ENCODE data around the gene PIAS4. TPM values are rescaled to one million over a fixed set of nuclear protein-coding genes. Genes with fewer than 3 reads are reported as not detected.

PIAS4 gene
- polyA plus RNA-seq, 4 donors: 33.5 to 39.4 (median 38.1) TPM

DNA sequence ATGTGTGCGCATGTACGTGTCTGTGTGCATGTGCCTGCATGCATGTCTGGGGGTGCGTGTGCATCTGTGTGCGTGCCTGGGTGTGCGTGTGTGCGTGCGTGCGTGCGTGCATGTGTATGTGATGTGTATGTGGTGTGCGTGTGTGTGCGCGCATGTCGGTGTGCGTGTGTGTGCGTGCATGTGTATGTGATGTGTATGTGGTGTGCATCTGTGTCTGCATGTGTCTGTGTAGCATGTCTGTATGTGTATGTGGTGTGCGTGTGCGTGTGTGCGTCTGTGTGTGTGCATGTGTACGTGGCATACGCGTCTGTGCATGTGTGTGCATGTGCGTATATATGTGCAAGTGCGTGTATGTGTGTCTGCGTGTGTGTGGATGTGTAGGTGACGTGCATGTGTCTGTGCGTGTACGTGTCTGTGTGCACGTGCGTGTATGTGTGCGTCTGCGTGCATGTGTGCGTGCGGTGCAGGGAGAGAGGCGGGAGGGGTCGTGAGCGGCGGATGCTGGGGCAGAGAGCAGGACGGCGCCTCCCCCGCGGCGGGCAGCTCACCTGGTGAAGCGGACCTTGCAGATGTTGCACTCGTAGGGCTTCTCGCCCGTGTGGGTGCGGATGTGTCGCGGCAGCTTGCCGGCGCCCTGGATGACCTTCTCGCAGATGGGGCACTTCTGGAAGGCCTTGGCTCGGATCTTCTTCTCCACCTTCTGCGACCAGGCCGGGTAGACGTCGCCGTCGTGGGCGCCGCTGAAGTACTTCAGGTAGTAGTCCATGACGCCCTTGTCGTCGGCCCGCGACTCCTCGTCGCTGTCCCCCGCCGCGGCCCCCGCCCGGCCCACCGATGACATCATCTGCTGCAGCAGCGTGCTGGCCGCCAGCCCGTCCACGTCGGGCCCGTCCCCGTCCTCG, 46.1 kb downstream of the PIAS4 start:
- no peak for DNase-seq (ENCODE audit: low read depth in 4 of 4, low spot score in 3 of 4)

DNA sequence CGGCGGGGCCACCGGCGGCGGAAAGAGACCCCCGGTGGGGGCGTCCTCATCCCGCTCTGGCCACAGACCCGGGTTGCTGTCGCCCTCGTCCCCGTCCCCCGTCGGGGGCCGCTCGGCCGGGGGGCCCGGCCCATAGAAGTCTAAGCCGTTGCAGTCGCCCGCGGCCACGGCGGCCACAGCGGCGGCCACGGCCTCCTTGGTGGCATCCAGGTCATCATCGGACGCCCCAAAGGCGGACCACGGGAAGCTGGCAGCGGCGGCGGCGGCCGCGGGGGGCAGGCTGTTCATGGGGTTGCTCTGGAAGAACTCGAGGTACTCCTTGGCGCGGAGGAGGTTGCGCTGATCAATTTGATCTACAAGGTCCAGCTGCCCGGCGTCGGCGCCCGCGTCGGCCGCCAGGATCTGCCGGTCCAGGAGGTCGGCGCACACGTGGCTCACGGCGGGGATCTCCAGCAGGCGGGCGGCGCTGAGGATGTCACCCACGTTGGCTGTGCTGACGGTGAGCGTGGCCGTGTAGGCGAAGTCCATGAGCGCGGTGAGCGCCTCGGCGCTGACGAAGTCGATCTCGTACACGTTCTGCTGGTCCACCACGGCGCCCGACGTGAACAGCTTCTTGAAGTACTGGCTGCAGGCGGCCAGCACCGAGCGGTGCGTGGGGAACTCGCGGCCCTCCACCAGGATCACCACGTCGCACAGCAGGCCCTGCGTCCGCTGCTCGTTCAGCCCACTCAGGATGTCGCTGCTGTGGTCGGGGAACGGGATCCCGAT, 47.1 kb downstream of the PIAS4 start:
- no peak for DNase-seq (ENCODE audit: low read depth in 4 of 4, low spot score in 3 of 4)

DNA sequence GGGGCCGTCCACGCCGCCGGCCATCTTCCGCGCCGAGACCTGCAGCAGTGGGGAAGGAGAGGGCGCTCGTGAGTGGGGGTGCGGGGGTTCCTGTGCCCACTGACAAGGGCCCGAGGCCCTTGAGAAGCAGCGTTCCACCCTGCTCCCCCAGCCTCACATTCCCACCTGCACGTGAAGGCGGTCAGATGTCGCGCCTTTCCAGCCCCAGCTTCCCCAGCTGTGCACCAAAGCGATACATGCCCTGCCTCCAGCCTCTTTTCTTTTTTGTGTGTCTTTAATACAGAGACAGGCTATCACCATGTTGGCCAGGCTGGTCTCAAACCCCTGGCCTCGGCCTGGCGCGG, 47.6 kb downstream of the PIAS4 start:
- DNase-seq (ENCODE audit: low read depth in 4 of 4, low spot score in 3 of 4): no peak

DNA sequence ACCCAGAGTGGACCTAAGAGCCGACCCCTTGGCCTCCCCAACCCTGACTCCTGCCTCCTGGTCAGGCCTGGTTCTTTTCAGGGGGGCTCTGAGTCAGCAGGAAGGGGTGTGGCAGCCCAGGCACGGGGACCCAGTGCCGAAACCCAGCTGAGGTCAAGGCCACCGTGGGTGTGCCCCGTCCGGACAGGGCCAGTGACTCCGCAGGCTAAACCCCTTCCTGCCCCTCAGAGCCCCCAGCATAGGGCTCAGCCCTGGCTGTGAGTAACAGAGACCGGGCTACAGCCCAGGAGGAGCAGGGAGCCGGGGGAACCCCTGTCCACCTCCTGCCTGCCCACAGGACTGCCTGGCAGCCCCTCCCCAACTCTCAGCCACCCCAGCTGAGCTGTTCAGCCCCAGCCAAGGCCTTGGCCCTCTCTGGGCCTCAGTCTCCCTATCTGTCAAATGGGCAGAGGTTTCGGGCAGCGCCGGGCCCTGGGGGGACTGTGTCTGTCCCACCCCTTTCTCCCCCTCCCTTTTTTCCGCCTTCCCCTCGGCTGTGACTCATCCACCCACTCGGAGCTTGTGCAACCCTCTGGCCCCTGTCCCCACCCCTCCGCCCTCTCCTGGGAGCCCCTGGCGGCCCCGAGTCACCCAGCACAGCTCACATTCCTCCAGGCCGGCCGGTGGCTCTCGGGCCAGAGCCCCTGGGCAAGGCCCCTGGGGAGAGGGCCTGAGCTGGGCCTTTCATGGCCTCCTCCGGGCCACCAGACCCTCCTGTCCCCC, 50.6 kb downstream of the PIAS4 start:
- DNase-seq (ENCODE audit: low read depth in 4 of 4, low spot score in 3 of 4): no peak

DNA sequence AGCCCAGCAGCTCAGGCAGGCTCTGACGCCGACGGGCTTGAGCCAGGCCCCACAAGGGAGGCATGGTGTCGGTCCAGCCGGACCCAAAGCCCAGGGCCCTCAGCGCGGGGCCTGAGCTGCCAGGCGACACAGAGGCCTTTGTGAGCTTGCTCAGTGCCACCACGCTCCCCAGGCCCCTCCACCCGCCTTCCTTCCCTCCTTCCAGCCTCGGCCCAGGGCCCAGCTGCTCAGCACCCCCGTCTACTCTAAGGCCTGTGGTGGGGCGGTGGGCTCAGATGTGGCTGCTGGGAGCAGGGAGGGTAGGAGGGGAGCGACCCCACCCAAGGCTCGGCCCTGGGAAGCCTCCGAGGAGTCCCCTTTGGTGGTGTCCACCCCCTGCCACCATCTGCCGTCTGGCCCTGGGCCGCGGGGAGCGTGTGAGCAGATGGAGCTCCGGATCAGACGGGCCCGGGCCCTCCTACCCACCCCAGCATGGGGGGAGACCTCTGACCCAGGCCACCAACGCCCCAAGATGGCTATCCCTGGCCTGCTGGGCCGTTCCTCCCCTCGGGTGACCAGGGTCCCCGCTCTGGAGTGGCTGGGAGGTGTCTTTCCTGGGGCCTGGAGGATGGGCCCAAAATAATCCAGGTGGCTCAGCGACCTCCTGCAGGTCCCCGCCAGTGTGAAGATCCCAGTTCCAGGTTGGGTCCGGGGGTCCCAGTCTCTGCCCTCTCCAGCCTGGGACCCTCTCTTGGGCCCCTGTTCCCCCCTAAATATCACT, 51.3 kb downstream of the PIAS4 start:
- no peak for DNase-seq (ENCODE audit: low read depth in 4 of 4, low spot score in 3 of 4)

DNA sequence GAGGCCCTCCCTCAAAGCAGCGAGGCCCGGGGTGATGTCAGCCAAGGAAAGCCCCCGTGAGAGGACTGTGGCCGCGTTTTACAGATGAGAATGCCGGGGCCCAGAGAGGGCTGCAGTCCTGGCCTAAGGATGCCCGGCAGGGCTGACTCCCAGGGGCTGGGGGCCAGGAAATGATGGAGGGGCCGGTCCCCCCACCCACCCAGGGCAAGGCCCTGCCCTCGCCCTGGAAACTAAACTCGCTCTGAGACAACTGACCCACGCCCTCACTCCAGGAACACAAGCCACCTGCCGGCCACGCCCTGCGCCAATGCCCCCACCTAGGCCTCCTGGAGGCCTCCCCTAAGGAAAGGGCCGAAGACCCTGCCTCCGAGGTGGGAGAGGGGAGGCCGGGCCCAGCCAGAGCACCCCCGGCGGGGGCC, 51.9 kb downstream of the PIAS4 start:
- DNase-seq (ENCODE audit: low read depth in 4 of 4, low spot score in 3 of 4): no peak

DNA sequence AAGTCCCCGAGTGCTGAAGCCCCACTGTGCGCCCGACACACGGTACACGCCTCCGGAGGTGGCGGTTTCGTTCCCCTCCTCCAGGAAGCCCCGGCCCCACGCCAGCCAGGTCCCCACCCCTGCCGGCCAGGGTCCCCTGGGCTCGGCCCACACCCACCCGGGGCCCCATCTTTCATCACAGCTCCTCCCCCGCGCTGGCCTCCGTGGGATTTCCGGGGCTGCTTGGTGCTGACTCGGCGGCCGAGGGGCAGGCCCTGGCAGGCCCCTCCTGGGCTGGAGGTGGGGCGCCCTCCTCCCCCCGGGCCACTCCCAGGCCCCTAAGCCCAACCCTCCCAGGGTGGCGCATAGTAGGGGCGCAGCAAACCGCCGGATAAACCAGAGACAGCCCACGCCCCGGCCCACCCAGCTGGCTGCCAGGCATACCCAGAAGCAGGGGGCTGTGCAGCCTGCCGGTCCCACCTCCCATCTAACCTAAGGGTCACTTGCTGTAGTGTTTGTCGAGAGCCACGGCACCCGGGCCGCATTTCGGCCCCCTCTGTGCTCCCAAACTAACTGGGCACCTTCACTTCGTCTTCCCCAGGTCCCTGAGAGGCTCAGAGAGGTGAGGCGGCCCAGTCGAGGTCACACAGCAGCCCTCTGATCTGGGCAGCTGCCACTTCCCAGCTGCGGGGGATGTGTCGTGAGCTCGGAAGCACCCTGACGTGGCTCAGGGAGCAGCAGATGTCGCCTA, 52.5 kb downstream of the PIAS4 start:
- no peak for DNase-seq (ENCODE audit: low read depth in 4 of 4, low spot score in 3 of 4)

DNA sequence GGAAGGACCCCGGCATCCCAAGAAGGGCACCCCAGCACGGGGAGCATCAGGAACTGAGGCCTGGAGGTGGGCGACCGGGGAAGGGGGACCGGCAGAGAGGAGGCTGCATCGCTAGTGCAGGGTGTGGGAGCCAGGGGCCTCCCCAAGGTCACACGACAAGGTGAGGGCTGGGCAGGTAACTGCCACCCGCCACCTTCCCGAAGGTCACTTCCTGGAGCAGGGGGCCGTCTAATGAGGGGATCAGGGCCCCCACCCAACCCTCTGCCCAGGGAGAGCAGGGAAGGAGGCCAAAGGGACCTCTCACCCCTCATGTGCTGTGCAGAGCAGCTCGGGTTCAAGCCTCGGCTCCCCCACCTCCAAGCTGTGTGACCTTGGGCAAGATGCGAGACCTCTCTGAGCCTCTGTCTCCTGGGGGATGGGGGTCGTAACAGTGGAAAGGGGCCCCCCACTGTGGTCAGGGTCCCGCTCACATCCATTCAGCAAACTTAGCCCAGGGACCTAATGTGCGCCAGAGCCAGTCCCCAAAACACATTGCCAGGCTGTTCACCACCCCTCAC, 53.2 kb downstream of the PIAS4 start:
- no peak for DNase-seq (ENCODE audit: low read depth in 4 of 4, low spot score in 3 of 4)

DNA sequence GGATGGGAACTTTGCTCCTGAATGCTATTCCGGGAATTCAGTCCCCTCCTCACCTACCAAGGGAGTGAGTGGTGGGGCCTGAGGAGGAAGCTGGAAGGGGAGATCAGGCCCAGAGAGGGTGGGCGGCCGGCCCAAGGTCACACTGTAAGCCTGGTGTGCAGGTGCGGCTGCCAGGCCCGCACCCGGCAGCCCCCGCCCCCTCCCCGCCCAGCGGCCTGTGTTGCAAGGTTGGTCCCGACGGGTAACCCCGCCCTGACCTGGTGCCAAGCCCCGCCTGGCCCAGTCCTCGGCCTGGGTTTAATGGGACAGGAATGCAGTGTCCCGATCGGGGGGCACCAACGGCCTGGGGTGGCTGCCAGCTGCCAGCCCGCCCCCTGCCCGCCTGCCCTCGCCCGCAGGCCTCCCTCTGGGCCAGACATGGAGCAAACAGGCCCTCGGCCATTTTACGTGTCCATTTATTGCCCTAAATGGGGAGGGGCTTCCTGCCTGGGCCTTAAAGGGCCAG, 53.7 kb downstream of the PIAS4 start:
- DNase-seq (ENCODE audit: low read depth in 4 of 4, low spot score in 3 of 4): no peak

DNA sequence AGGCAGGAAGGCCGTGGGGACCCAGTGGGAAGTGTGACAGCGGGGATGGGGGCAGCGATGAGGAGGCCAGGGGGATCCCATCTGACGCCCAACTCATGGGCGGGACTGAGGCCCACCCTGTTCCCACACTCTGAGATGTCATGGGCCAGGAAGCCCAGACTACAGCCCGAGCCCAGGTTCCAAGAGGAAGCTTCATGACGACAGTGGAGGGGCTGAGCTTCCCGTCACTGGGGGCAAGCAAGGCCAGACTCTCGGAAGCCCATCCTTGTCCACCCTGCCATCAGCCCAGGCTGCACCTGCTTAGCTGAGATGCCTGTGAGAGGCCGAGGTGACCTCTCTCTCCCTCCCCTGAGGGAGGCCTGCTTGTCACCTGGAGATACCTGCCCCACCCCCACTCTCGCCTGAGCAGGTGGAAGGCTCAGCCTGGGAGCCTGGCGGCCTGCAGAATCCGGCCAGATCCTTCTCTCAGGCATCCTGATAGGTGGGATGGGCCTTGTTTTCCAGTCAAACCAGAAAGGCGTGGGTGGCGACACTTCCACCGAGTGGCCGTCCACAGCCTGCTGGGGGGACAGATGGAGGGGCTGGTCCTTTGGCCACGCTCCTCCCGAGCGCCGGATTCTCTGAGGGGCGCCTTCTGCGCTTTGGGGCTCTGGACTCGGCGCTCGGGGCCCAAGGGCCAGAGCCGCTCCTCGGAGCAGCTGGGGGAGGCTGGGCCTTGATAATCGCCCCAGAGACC, 54.3 kb downstream of the PIAS4 start:
- no peak for DNase-seq (ENCODE audit: low read depth in 4 of 4, low spot score in 3 of 4)

DNA sequence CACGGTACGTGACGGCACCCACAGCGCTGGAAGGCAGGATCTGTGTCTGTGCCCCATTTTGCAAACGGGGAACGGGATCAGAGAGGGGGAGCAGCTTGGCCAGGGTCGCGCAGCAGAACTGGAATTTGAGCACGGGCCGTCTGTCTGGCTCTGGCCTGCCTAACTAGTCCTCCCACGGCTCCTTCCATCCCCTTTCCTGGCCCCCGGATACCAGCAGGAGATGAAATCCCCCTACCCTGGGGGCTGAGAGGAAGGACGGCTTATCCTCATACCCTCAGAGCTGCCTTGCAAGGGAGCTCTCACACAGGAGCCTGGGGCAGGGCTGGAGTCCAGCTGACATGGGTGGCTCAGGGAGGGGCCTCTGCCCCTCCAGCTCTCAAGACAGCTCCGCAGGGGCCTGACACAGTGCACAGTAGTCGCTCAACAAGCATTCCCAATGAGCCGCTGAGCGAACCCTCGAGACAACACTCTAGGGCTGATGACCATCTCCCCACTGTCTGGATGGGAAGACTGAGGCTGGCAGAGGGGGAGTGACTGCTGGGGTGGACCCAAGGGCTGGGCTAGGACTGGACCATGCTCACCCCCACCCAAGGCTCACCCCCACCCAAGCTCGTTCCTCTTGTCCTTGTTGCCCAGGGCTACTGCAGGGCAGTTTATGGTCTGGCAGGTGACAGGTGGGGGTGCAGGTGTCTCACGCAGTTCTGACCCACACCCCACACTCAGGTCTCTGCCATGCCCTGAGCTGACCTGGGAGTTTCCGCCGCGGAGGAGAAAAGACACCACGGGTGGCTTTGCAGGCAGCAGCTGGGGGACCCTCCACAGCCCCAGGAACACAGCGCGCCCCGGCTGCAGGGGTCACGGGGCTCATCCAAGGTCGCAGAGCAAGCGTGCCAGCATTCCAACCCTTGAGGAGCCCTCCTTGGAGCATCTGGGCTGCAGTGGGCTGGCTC, 55.2 kb downstream of the PIAS4 start:
- no peak for DNase-seq (ENCODE audit: low read depth in 4 of 4, low spot score in 3 of 4)

DNA sequence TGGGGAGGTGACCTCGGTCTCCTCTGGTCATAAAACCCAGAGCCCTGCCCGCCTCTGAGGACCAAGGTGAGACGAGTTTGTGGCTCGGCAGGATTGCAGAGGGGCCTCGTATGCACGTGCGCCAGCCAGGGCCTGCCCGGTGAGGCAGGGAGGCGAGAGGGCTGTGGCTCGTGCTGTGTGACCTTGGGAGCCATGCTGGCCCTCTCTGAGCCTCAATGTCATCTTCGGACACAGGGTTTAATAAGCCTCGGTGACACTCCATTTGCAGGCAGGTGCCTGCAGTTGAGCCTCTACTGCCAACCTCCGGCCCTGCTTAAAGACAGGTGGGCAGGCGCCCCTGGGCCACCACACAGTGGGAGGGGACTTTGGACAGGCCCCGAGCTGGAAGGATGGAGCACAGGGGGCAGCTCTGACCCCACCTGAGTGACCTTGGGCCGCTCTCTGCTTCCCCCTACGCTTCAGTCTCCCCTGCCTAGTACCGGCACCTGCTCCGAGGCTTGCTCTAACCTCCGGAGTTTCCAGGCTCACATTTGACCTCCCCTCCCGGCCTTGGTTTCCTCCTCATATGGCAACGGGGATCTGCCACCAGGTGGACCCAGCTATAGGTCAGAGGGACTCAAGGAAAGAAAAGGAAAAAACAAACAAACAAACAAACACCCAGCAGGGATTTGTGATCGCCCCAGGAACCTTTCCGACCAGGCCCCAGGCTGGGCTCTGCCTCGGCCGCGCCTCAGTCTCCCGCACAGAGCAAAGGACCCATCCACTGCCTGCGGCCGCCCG, 56.0 kb downstream of the PIAS4 start:
- DNase-seq (ENCODE audit: low read depth in 4 of 4, low spot score in 3 of 4): no peak

DNA sequence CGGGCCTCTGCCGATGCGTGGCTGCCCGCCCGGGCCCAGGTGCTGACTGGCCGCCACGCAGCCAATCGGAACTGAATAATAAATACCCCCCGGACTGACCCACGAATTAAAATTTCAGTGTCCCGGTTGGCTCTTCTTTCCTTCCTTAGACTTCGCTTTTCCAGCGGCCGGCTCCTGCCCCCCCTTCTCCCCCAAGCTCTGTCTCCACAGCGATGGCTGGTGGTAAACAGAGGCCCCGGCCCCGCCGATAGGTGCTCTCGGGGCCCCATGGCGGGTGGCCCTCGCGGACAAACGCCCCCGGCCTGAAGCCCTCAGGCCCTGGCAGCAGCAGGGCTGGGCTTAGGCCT, 56.6 kb downstream of the PIAS4 start:
- DNase-seq (ENCODE audit: low read depth in 4 of 4, low spot score in 3 of 4): no peak

DNA sequence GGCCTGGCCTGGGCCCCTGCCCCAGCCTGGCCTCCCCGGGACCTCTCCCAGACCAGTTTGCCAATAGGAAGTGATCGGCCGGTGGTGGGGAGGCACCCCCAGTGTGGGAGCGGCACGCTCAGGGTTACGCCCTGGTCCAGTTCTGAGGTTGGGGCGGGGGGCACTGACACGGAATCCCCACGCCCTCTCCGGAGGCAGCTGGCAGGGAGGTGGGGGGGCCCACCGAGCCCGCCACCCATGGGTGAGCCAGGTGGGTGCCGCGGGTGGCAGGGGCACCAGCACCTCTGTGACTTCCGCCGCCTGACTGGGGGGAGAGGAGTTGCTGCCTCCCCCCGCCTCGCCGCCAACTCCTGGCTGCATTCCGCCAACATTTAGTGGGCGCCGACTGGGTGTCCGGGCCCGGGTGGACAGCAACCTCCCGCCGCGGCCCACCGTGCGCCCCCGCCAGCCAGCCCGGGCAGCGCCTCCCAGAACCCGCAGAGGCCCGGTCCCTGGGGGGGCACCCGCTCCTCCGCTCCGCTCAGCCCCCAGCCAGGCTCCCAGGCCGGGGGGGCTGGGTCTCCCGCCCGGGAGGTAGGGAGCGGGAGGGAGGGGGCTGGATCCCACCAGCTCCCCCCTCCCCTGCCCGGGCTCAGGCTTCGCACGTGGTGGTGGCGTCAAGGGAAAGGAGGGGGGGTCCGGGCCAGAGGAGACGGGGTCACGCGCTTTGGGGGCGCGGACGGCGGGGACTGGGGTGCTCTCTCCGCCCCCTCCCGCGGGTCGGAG, 57.1 kb downstream of the PIAS4 start:
- no peak for DNase-seq (ENCODE audit: low read depth in 4 of 4, low spot score in 3 of 4)

DNA sequence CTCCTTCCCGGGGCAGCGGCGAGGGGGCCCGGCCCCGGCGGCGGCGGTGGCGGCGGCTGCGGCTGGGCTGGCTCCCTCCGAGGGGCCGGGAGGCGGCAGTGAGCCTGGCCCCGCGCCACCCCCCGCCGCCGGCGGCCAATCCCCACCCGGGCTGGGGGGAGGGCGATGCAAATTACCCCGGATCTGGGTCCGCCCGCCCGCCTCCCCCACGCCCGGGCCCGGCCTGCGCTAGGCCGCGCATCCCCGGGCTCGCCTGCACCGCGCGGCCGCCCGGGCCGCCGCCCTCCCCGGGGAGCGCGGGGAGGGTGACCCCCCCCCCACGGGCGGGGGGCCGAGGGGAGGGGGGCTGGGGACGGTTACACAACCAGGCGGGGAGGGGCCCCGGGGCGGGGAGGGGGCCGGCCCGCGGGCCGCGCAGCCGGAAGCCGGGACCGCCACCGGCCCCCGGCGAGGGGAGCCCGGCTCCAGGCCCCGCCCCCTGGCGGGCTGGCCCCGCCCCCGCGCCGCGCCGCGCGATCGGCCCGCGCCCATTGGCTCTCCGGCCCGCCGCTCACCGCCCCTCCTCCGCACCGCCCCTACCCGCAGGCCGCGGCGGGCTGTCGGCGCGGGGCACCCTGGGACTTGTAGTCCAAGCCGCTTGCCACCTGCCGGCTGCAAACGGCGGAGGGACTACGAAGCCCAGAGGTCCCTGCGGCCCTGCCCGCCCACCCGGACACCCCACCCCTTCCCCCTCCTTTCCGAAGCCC, 58.1 kb downstream of the PIAS4 start:
- peak; percentile 86 to 91 (median 90) for DNase-seq (ENCODE audit: low read depth in 4 of 4, low spot score in 3 of 4)

Data from right renal pelvis (tissue), 4 donors.